Upper lobe of left lung (tissue), 6 donors: ENCODE data around the gene GPR52. TPM values are rescaled to one million over a fixed set of nuclear protein-coding genes. Genes with fewer than 3 reads are reported as not detected.

Experiments
- ATAC-seq, 2 donors: fragments of 200-7000 bp; cut with Tn5 transposase; one replicate each; pipeline ENCODE4 v1.9.1; 2022; ENCODE audit warnings: mild to moderate bottlenecking in 2 of 2, moderate library complexity in 2 of 2; ENCODE audit not compliant: low FRiP score in 2 of 2
- DNase-seq, 2 donors: peaks; one replicate each; pipeline ENCODE4 v3.0.0-alpha.2; 2019 to 2020
- H3K27ac ChIP-seq, 4 donors: fragments of 200-600 bp; sonication (generic); one replicate each; pipeline ENCODE4 v1.5.1; 2016 to 2019
- H3K27me3 ChIP-seq, 4 donors: fragments of 200-600 bp; sonication (generic); one replicate each; pipeline ENCODE4 v1.5.1; 2017 to 2019
- H3K36me3 ChIP-seq, 4 donors: fragments of 200-600 bp; sonication (generic); one replicate each; pipeline ENCODE4 v1.5.1; 2016 to 2019
- H3K4me1 ChIP-seq, 4 donors: fragments of 200-600 bp; sonication (generic); one replicate each; pipeline ENCODE4 v1.5.1; 2018 to 2019
- H3K4me3 ChIP-seq, 4 donors: fragments of 200-600 bp; sonication (generic); one replicate each; pipeline ENCODE4 v1.5.1; 2017 to 2019; ENCODE audit warnings: mild to moderate bottlenecking in 2 of 4, moderate library complexity in 1 of 4
- H3K9me3 ChIP-seq, 4 donors: fragments of 200-600 bp; sonication (generic); one replicate each; pipeline ENCODE4 v1.5.1; 2018 to 2019
- EP300 ChIP-seq, 4 donors: sonication (generic); formaldehyde crosslinking; IDR thresholded peaks; one replicate each; pipeline ENCODE4 v1.5.1; 2017; ENCODE audit warnings: antibody characterized with exemption in 4 of 4, control low read depth in 2 of 4
- POLR2A ChIP-seq, 4 donors: fragments of 450-650 bp; IDR thresholded peaks; one replicate each; pipeline ENCODE4 v1.5.1; 2016 to 2017; ENCODE audit warnings: antibody characterized with exemption in 4 of 4, mild to moderate bottlenecking in 2 of 4
- POLR2AphosphoS5 ChIP-seq, 2 donors: sonication (generic); formaldehyde crosslinking; IDR thresholded peaks; one replicate each; pipeline ENCODE4 v1.5.1; 2017; ENCODE audit warnings: antibody characterized with exemption in 2 of 2
- WGBS, 2 donors: methylation state at CpG; one replicate each; pipeline ENCODE4 v1.1.5; 2017 to 2018; 5-methylcytosine and 5-hydroxymethylcytosine counted together
- total RNA-seq, 6 donors: library from RNA; depleted of rRNA in 4 of 6; stranded (reverse); fragments of >200 nt in 4 of 6; gene quantifications; one replicate each; pipeline versions ENCODE4 v1.1.0 to v1.2.1, GENCODE V29; 2016 to 2021
- TF ChIP-seq, protein P1 (sequence below), 6 experiments: fragments of 450-650 bp in 4 of 6; fragments of 200-600 bp in 2 of 6; sonication (generic) in 2 of 6; IDR thresholded peaks; one replicate each; pipeline ENCODE4 v1.5.1; 2016 to 2019; ENCODE audit warnings: antibody characterized with exemption in 6 of 6
- donor health status: DM: no; HTN: no; CAD: no; lungs with moderate emphysema.
- donor health status: DM: no; HTN: yes; CAD: no; lungs with severe emphysema.

Gene GPR52
- total RNA-seq, 6 donors from 2014 or later: 1.1 to 3.8 (median 2.4) TPM

DNA sequence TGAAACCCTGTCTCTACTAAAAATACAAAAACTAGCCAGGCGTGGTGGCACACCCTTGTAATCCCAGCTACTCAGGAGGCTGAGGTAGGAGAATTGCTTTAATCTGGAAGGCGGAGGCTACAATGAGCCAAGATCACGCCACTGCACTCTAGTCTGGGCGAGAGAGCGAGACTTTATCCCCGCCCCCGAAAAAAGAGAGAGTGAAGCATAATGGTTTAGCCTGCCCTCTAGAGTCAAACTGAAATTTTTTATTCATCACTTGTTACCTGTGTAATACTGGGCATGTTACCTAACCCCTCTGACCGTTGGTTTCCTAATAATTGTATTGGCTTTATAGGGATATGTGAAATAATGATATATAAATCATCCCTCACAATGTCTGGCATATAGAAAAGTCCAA is 18.8 kb downstream of the GPR52 start:
- Histone ChIP-seq H3K9me3 (no peaks in the 10 kb centered on the region), H3K27ac (no peak overlapping the region), H3K4me1 (no peaks in the 10 kb centered on the region), H3K36me3 (no peaks in the 10 kb centered on the region), H3K4me3 (no peak overlapping the region), H3K27me3 (no peaks in the 10 kb centered on the region)
- DNase-seq: no peak
- TF ChIP-seq, protein P1, sequence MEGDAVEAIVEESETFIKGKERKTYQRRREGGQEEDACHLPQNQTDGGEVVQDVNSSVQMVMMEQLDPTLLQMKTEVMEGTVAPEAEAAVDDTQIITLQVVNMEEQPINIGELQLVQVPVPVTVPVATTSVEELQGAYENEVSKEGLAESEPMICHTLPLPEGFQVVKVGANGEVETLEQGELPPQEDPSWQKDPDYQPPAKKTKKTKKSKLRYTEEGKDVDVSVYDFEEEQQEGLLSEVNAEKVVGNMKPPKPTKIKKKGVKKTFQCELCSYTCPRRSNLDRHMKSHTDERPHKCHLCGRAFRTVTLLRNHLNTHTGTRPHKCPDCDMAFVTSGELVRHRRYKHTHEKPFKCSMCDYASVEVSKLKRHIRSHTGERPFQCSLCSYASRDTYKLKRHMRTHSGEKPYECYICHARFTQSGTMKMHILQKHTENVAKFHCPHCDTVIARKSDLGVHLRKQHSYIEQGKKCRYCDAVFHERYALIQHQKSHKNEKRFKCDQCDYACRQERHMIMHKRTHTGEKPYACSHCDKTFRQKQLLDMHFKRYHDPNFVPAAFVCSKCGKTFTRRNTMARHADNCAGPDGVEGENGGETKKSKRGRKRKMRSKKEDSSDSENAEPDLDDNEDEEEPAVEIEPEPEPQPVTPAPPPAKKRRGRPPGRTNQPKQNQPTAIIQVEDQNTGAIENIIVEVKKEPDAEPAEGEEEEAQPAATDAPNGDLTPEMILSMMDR (IDR thresholded peaks at IDR 0.05): no peak
- TF ChIP-seq POLR2A (IDR thresholded peaks at IDR 0.05) (no peak), POLR2AphosphoS5 (IDR thresholded peaks at IDR 0.05) (no peak), EP300 (IDR thresholded peaks at IDR 0.05) (no peak)
- WGBS, 2 donors: 94 to 95% methylated on average over 8 of the region's 8 CpGs
- no peak for ATAC-seq

- Histone ChIP-seq H3K4me1 (no peaks in the 10 kb centered on the region), H3K27ac (no peak overlapping the region), H3K27me3 (no peaks in the 10 kb centered on the region), H3K9me3 (no peaks in the 10 kb centered on the region), H3K4me3 (no peak overlapping the region), H3K36me3 (no peaks in the 10 kb centered on the region)
- TF ChIP-seq POLR2A (IDR thresholded peaks at IDR 0.05) (no peak), POLR2AphosphoS5 (IDR thresholded peaks at IDR 0.05) (no peak), EP300 (IDR thresholded peaks at IDR 0.05) (no peak)
- TF ChIP-seq, protein P1 (IDR thresholded peaks at IDR 0.05): no peak
- DNase-seq: no peak
- ATAC-seq: no peak
- WGBS, 2 donors: 67 to 79% methylated on average over 2 of the region's 2 CpGs
These were observed 21.3 kb downstream of the GPR52 start for GRCh38 chr1:174469052-174469451.

DNA sequence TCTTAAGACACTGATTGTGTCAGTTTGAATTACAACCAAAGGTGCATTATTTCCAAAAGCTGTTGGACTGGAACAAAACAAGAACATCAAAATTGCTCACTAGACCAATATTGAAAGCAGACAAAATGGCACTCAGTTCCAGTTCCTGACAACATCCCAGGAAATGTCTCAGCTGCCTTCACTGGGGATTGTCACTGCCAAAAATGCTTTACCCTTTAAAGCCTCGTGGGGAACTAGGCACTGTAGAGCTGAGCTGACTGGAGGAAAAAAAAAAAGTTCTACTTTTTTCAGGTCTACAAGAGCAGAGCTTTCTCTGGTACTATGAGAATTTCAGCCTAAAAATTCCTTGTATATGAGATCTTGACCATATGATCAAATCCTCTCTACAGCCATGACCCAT is 21.9 kb downstream of the GPR52 start:
- Histone ChIP-seq H3K27me3 (no peaks in the 10 kb centered on the region), H3K27ac (no peak overlapping the region), H3K9me3 (no peaks in the 10 kb centered on the region), H3K36me3 (no peaks in the 10 kb centered on the region), H3K4me3 (no peak overlapping the region), H3K4me1 (no peaks in the 10 kb centered on the region)
- WGBS, 2 donors: 44 to 68% methylated on average over 1 of the region's 1 CpG
- DNase-seq (no peak), ATAC-seq (no peak)
- TF ChIP-seq POLR2A (IDR thresholded peaks at IDR 0.05) (no peak), EP300 (IDR thresholded peaks at IDR 0.05) (no peak), POLR2AphosphoS5 (IDR thresholded peaks at IDR 0.05) (no peak)
- TF ChIP-seq, protein P1 (IDR thresholded peaks at IDR 0.05): no peak

DNA sequence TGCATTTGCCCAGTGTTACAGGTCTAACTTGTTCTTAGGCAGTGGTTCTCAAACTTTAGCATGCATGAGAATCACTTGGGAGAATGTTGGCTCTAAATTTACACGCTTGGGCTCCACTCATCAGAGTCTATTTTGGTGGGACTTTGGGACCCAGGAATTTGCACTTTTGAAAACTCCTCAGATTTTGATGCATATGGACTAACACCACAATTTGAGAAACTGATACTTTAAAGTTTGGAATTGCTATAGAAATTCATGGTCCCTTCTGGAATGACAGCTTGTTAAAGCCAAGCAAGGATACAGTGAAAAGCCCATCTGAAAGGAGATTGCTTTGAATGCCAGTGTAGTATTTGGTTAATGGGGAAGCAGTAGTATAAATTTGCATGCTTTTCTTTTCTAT is 31.5 kb downstream of the GPR52 start:
- no peaks in the 10 kb centered on the region for H3K36me3 ChIP-seq
- WGBS, 2 donors: 100% methylated on average over 1 of the region's 1 CpG
- H3K4me1 ChIP-seq: no peaks in the 10 kb centered on the region
- no peak overlapping the region for H3K4me3 ChIP-seq
- no peak overlapping the region for H3K27ac ChIP-seq
- no peak for TF ChIP-seq POLR2A (IDR thresholded peaks at IDR 0.05)
- TF ChIP-seq, protein P1 (IDR thresholded peaks at IDR 0.05): no peak
- no peak for TF ChIP-seq POLR2AphosphoS5 (IDR thresholded peaks at IDR 0.05)
- TF ChIP-seq EP300 (IDR thresholded peaks at IDR 0.05): no peak
- DNase-seq: no peak
- H3K27me3 ChIP-seq: no peaks in the 10 kb centered on the region
- H3K9me3 ChIP-seq: no peaks in the 10 kb centered on the region
- ATAC-seq: no peak

DNA sequence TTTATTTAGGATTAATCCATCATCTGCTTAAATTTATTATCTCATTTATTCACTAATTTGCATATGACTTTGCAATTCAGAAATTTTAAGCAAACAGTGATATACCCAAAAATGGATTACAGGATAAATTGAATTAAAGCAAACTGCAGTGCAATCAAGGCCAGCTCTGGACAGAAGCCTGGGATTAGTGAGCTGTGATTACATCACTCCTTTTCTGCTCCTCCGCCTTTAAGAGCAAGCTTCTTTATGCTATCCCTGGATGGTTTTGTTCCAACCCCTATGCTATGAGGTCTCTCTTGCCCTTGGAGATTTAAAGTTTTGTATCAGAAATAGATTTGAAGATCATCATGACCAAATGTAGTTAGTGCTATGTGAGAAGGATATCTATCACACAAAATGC is 32.6 kb downstream of the GPR52 start:
- Histone ChIP-seq H3K27me3 (no peaks in the 10 kb centered on the region), H3K9me3 (no peaks in the 10 kb centered on the region), H3K27ac (no peak overlapping the region), H3K4me1 (no peaks in the 10 kb centered on the region), H3K36me3 (no peaks in the 10 kb centered on the region), H3K4me3 (no peak overlapping the region)
- DNase-seq (no peak), ATAC-seq (no peak)
- WGBS, 2 donors: 94 to 95% methylated on average over 1 of the region's 1 CpG
- TF ChIP-seq, protein P1 (IDR thresholded peaks at IDR 0.05): no peak
- no peak for TF ChIP-seq POLR2A (IDR thresholded peaks at IDR 0.05)
- TF ChIP-seq EP300 (IDR thresholded peaks at IDR 0.05): no peak
- TF ChIP-seq POLR2AphosphoS5 (IDR thresholded peaks at IDR 0.05): no peak
